ENCODE measurements around the gene ACAD10.
"Not testable (repeated sequence)": the region's sequence is repeated elsewhere in the genome, so short reads cannot be mapped to it uniquely, and the experiment has no call there.

DNA sequence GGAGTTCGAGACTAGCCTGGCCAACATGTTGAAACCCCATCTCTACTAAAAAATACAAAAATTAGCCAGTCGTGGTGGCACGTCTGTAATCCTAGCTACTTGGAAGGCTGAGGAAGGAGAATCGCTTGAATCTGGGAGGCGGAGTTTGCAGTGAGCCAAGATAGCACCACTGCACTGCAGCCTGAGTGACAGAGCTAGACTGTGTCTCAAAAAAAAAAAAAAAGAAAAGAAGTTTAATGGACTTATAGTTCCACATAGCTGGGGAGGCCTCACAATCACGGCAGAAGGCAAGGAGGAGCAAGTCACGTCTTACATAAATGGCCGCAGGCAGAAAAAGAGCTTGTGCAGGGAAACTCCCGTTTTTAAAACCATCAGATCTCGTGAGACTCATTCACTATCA lies 77.7 kb downstream of the ACAD10 start:
- not testable (repeated sequence) for TF ChIP-seq ZNF362 (tag by site-specific recombination; IDR thresholded peaks at IDR 0.05); CTCF (tag by site-specific recombination; IDR thresholded peaks at IDR 0.05); GLI4 (tag by site-specific recombination; IDR thresholded peaks at IDR 0.05); ZNF248 (tag by site-specific recombination; IDR thresholded peaks at IDR 0.05); YY1 (tag by site-specific recombination; IDR thresholded peaks at IDR 0.05); ATF2 (tag by site-specific recombination; IDR thresholded peaks at IDR 0.05; ENCODE audit: low read depth)

All from HEK293 (cell line).